Measurements from ENCODE around the gene ISM1.
"Not testable (repeated sequence)": the region's sequence is repeated elsewhere in the genome, so short reads cannot be mapped to it uniquely, and the experiment has no call there.

ISM1 gene

GRCh38 chr20:13221673-13222318, 722 bp downstream of the ISM1 start:
- DNase-seq (ENCODE audit: low read depth in 2 of 2), result peak; percentile 39 to 52

DNA sequence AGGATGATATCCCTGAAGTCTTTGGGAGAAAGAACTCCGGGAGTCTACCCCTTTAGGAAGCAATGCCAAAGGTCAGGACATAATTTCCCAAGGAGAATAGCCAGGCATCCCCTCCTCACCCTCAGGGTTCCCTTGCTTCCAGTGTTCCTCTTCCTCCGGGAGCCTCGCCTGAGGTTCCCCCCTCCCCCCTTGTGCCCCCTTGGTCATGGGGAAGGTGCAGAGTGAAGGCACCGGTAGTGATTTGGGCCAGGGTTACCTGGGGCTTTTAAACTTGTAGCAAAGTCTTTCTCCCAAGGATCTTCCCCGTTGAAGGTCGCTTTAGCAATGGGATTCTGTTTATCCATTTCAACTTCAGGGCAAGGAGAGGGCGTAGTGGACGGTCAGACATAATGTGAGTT, 1.2 kb downstream of the ISM1 start:
- DNase-seq (ENCODE audit: low read depth in 2 of 2), result no peak

DNA sequence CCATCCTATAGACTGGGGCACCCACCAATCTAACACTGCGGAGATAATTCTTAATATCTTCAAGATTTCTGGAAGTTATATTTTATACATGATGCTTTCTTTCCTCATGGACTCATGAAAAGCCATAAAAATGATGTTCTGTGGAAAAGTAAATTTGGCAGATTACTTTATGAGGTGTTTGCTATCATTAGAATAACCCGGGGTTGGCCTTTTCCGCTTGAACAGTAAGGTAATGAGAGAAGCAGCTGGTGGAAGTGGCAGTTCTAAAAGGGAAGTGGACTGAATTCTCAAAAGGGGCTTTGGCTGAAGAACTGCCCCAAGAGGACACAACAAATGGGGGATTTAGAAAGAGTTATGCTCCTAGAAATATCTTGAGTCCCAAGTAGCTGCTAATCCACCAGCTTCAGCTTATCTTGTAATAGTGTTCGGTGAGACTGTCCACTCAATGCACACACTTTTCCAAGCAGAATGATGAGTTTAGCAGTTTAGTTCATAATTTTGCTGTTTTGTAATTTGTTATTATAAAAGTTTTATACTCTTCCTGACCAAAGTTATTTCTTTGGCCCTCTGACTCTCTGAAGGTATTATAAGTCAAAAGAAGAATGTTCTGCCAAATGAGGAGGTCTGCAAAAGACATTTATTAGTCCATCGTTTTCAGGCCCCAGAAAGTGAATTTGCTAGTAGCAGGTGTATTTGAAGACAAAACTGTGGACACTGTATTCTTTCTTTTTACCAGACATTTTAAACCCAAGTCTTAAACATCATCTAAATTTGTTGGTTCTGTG, 2.9 kb downstream of the ISM1 start:
- DNase-seq (ENCODE audit: low read depth in 2 of 2), result no peak

- no peak for DNase-seq (ENCODE audit: low read depth in 2 of 2)
Measured at GRCh38 chr20:13226367-13226766, 5.3 kb downstream of the ISM1 start.

- DNase-seq (ENCODE audit: low read depth in 2 of 2), result no peak
Measured at GRCh38 chr20:13228771-13229170, 7.7 kb downstream of the ISM1 start.

GRCh38 chr20:13229538-13229937, 8.5 kb downstream of the ISM1 start:
- no peak for DNase-seq (ENCODE audit: low read depth in 2 of 2)

- no peak for DNase-seq (ENCODE audit: low read depth in 2 of 2)
Measured at GRCh38 chr20:13231031-13231752, 10.1 kb downstream of the ISM1 start.

- no peak for DNase-seq (ENCODE audit: low read depth in 2 of 2)
Measured at GRCh38 chr20:13232999-13233398, 11.9 kb downstream of the ISM1 start.

DNA sequence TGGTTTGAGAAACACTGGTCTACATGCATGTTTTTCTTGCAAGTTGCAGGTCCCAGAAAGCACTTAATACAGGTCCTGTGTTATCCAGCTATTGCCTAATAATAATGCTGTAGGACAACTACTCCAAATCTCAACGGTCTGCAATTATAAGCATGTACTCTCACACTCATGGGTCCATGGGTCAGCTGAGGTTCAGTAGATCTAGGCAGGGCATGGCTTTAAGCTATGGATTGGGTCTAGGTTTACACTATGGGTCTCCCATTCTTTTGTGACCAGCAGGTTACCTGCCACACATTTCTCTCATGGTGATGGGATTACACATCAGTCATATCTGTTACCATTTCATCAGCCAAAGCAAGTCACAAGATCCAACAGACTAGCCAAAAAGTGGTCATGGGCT, 13.9 kb downstream of the ISM1 start:
- no peak for DNase-seq (ENCODE audit: low read depth in 2 of 2)

DNA sequence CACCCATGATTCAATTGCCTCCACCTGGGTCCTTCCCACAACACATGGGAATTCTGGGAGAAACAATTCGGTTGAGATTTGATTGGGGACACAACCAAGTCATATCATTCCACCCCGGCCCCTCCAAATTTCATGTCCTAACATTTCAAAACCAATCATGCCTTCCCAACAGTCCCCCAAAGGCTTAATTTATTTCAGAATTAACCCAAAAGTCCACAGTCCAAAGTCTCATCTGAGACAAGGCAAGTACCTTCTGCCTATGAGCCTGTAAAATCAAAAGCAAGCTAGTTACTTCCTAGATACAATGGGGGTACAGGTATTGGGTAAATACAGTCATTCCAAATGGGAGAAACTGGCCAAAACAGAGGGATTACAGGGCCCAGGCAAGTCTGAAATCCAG, 15.3 kb downstream of the ISM1 start:
- not testable (repeated sequence) for DNase-seq (ENCODE audit: low read depth in 2 of 2)

GRCh38 chr20:13236990-13237720, 16.1 kb downstream of the ISM1 start:
- DNase-seq (ENCODE audit: low read depth in 2 of 2), result no peak

- DNase-seq (ENCODE audit: low read depth in 2 of 2), result no peak
Measured at GRCh38 chr20:13238001-13238653, 17.1 kb downstream of the ISM1 start.

- no peak for DNase-seq (ENCODE audit: low read depth in 2 of 2)
Measured at GRCh38 chr20:13243826-13244376, 22.8 kb downstream of the ISM1 start.

DNA sequence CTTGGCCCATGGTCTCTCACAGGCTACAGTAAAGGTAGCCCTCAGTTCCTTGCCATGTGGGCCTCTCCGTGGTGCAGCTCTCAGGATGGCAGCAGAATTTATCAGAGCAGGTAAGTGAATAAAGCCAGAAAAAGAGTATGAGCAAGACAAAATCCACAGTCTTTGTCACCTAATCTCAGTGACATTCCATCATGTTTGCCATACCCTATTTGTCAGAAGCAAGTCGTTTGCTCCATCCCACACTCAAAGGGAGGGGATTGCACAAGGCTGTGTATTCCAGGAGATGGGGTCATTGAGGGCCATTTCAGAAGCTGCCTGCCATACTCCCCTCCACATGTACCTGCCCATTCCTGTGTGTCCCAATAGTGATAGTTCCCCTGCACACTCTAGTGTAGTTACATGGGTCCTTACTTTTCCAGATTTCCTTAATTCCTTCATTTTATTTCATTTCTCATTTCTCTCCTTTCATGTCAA, 24.2 kb downstream of the ISM1 start:
- DNase-seq (ENCODE audit: low read depth in 2 of 2), result no peak

DNA sequence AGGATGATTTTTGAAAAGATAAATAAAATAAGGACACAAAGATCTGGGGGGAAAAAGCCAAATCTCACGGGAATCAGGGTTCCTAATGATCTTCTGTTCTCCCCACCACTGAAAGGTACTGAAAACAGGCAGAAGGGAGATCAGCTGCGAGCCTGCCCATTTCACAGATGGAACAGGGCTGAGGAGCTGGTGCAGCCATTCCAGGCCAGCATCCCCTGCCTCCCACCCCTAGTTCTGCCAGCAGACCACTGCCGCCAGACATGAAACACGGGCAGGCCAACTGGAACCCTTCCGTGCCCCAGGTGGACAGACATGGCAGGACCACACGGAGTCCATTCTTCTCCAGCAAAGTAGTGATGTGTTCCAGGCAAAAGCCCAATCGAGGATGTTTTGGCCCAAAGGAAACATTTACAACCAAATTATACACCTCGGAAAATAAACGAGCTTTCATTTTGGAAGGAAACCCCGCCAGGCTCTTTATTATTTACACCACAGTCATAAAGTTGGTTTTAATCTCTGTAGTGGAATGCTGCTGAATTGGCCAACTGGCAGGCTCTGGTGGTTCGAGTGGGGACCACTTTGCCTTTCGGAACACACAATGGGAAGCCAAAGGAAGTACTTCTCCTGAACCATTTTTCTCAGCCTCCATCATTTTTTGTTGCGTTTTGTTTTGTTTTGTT, 28.2 kb downstream of the ISM1 start:
- no peak for DNase-seq (ENCODE audit: low read depth in 2 of 2)

DNA sequence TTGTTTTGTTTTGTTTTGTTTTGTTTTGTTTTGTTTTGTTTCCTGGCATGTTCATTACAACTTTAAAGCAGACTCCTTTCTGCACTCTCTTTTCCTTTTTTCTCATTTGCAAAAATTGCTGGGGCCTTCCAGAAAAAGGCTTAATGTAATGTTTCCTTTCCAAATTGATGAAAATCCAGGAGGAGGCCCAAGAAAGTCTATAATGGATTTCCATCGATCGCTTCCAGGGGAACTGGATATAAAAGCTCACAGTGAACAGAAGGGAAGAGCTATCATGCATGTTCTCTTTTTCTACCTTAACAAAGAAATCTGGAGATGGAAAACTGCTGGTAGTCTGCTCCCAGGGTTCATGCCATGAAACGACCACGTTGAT, 28.7 kb downstream of the ISM1 start:
- no peak for DNase-seq (ENCODE audit: low read depth in 2 of 2)

DNA sequence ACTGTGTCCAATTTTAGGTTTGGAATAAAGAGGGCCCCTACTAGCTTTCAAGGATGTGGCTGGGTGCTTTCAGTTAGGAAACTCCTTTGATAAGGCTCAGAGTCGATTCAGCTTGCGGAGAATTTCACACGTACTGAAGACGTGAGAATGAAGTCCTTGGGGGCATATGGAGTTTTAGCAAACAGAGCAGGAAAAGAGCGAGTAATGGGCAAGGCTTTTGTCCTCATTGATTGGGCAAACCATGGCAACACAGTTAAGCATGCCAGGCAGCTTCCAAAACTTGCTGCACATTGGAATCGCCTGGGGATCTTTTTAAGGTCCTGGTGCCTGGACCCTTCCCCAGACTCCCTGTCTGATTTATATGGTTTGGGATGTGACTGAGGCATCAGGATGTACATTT, 29.2 kb downstream of the ISM1 start:
- DNase-seq (ENCODE audit: low read depth in 2 of 2), result no peak

GRCh38 chr20:13251106-13251903, 30.2 kb downstream of the ISM1 start:
- DNase-seq (ENCODE audit: low read depth in 2 of 2), result no peak

DNA sequence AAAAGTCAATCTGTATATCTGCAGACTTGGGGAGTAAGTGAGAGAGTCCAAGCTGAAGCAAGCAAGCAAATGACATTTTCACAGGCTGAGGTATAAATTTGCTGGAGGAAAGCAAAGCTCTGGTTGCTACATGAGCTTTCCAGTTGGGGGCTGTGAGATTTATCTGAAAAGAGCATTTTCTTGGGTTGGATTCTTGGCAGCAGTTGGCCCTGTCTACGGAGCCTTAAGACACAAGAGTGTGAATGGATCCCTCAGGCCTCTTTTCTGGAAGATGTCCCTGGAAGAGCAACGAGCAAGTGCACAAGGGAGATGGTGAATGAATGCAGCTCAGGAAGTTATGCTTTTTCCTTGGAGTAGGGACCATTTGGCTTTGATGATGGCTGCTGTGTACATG, 30.8 kb downstream of the ISM1 start:
- DNase-seq (ENCODE audit: low read depth in 2 of 2), result no peak

DNA sequence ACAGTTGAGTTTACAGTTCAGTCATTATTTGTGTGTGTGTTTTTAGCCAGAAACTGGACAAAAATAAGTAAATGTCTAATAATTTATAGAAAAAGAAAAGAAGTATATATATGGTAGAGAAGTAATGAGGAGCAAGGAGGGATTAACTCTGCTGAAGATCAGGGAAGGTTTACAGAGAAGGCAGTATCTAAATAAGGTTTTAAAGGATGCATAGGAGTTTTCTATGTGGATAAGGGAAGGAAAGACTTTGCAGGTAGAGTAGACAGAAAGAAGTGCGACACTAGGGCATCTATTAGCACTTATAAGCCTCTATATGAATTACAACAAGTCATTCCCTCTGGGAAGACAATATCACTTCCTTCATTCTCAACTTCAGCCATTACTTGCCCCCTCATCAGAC, 34.3 kb downstream of the ISM1 start:
- no peak for DNase-seq (ENCODE audit: low read depth in 2 of 2)
